ENCODE results near the gene MGMT. TPM values are rescaled to one million over a fixed set of nuclear protein-coding genes. Genes with fewer than 3 reads are reported as not detected.

The MGMT gene
- total and polyA plus RNA-seq, 2 experiments from 2014 or later, result 19.3 to 21.9 TPM

DNA sequence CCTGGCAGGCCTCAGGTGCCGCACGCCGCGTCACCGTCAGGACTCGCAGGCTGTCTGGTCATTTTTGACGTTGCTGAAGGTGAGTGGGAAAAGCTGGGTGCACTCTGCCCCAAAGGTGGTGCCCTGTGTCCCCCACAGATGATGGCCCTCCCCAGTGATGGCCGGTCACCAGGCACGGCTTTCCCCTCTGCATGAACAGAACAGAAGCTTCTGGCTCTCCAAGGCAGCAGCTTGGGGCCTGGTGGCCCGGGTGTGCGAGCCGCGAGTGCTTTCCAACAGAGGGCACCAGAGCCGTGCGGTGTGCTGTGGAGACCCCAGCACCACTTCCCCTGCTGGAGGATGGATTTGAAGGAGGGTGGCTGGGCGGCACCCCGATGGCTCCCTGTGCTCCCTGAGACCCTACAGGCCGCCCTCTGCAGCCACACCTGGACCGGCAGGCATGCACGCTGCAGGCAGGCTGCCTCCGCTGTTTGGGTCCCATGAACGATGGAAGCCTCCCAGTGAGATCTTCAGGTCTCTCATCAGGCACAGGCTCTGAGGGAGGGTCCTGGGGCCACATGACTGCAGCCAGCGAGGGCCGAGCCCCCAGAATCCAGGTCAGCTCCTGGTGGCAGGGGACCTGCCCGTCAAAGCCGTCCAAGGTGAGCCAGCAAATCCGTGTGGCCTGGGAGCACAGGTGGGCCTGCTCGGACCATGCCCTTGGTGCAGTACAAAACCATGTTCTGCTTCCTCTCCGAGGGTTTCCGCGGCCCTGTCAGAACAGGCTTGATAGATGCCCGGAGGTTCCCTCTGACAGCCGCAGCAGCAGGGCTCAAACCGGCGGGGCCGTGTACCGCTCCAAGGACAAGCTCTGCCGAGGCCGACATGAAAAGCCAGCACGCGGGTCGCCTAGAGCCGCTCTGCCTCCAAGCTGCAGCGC lies 301.7 kb downstream of the MGMT start:
- Mint-ChIP-seq H3K4me1 (no peaks in the 10 kb centered on the region), H3K4me3 (no peak overlapping the region), H3K9me3 (no peaks in the 10 kb centered on the region), H3K27ac (no peak overlapping the region), H3K27me3 (ENCODE audit: insufficient read depth, low read depth, poor library complexity) (no peaks in the 10 kb centered on the region), H3K36me3 (ENCODE audit: low read depth) (no peaks in the 10 kb centered on the region)
- H3K4me1 ChIP-seq (ENCODE audit: insufficient read depth), result no peaks in the 10 kb centered on the region
- H4K20me1 ChIP-seq (replicated peaks; ENCODE audit: insufficient read depth), result no peaks in the 10 kb centered on the region
- H3K79me2 ChIP-seq (replicated peaks; ENCODE audit: insufficient read depth), result no peaks in the 10 kb centered on the region
- H2AFZ ChIP-seq, result no peak overlapping the region
- H3K4me2 ChIP-seq, result no peak overlapping the region
- no peaks in the 10 kb centered on the region for H3K36me3 ChIP-seq (ENCODE audit: insufficient read depth)
- H3K27me3 ChIP-seq (ENCODE audit: insufficient read depth), result no peaks in the 10 kb centered on the region
- no peaks in the 10 kb centered on the region for H3F3A ChIP-seq (replicated peaks; ENCODE audit: low read depth)
- H3K4me3 ChIP-seq, result no peak overlapping the region
- TF ChIP-seq, protein P1, sequence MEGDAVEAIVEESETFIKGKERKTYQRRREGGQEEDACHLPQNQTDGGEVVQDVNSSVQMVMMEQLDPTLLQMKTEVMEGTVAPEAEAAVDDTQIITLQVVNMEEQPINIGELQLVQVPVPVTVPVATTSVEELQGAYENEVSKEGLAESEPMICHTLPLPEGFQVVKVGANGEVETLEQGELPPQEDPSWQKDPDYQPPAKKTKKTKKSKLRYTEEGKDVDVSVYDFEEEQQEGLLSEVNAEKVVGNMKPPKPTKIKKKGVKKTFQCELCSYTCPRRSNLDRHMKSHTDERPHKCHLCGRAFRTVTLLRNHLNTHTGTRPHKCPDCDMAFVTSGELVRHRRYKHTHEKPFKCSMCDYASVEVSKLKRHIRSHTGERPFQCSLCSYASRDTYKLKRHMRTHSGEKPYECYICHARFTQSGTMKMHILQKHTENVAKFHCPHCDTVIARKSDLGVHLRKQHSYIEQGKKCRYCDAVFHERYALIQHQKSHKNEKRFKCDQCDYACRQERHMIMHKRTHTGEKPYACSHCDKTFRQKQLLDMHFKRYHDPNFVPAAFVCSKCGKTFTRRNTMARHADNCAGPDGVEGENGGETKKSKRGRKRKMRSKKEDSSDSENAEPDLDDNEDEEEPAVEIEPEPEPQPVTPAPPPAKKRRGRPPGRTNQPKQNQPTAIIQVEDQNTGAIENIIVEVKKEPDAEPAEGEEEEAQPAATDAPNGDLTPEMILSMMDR (conservative IDR thresholded peaks at IDR 0.05; ENCODE audit: low read depth in 2 of 2), result peak; percentile 51 to 83
- TF ChIP-seq, protein P2, sequence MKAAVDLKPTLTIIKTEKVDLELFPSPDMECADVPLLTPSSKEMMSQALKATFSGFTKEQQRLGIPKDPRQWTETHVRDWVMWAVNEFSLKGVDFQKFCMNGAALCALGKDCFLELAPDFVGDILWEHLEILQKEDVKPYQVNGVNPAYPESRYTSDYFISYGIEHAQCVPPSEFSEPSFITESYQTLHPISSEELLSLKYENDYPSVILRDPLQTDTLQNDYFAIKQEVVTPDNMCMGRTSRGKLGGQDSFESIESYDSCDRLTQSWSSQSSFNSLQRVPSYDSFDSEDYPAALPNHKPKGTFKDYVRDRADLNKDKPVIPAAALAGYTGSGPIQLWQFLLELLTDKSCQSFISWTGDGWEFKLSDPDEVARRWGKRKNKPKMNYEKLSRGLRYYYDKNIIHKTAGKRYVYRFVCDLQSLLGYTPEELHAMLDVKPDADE (IDR thresholded peaks at IDR 0.05), result no peak
- H3K9me2 ChIP-seq (ENCODE audit: insufficient read depth), result no peaks in the 10 kb centered on the region
- peak; percentile 87 for DNase-seq (ENCODE audit: low spot score)
- H3K27ac ChIP-seq (ENCODE audit: low read depth), result no peak overlapping the region
- ATAC-seq, result peak; percentile 96

DNA sequence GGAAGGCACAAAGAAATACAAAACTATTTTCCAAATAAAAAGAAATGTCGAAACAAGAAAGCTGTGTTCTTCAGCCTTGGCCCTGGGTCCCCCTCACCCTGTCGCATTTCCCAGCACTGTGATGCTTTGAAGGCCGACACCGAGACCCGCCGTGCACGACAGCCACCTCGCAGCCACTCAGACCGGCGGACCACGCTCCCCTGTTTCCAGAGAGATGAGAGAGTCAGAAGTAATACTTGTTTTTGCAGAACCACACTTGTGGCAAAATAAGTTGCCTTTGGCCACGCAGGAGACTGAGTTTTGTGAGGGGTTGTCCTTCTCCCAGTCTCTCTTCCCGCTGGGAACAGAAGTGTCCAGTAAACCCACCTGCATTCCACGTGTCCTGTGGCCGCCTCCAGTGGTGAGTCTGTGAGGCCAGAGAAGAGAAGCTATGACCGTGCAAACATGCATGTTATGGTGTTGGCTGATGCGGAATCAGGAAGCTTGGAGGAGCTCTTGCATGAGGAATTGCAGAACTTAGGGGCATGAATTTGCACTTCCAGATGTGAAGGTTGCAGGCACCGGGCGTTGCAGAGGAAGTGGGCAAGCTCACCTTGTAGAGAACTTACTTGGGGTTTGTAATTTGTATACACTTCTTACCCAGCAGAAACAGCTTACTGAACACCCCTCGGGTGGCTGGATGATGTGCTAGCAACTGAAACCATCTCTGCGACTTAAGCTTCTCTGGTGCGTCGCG lies 302.5 kb downstream of the MGMT start:
- H3K4me1 ChIP-seq (ENCODE audit: insufficient read depth), result no peaks in the 10 kb centered on the region
- no peaks in the 10 kb centered on the region for H3K36me3 Mint-ChIP-seq (ENCODE audit: low read depth)
- H3K27me3 ChIP-seq (ENCODE audit: insufficient read depth), result no peaks in the 10 kb centered on the region
- H3K4me2 ChIP-seq, result no peak overlapping the region
- H3K27ac Mint-ChIP-seq, result no peak overlapping the region
- H3K9me3 Mint-ChIP-seq, result no peaks in the 10 kb centered on the region
- no peaks in the 10 kb centered on the region for H3K36me3 ChIP-seq (ENCODE audit: insufficient read depth)
- no peak overlapping the region for H3K4me3 Mint-ChIP-seq
- no peaks in the 10 kb centered on the region for H3K79me2 ChIP-seq (replicated peaks; ENCODE audit: insufficient read depth)
- ATAC-seq (no peak), DNase-seq (ENCODE audit: low spot score) (no peak)
- no peak overlapping the region for H3K27ac ChIP-seq (ENCODE audit: low read depth)
- H4K20me1 ChIP-seq (replicated peaks; ENCODE audit: insufficient read depth), result no peaks in the 10 kb centered on the region
- H3K4me3 ChIP-seq, result no peak overlapping the region
- H2AFZ ChIP-seq, result no peak overlapping the region
- no peaks in the 10 kb centered on the region for H3K9me2 ChIP-seq (ENCODE audit: insufficient read depth)
- no peaks in the 10 kb centered on the region for H3K27me3 Mint-ChIP-seq (ENCODE audit: insufficient read depth, low read depth, poor library complexity)
- no peaks in the 10 kb centered on the region for H3K4me1 Mint-ChIP-seq
- H3F3A ChIP-seq (replicated peaks; ENCODE audit: low read depth), result no peaks in the 10 kb centered on the region
- TF ChIP-seq, protein P3, sequence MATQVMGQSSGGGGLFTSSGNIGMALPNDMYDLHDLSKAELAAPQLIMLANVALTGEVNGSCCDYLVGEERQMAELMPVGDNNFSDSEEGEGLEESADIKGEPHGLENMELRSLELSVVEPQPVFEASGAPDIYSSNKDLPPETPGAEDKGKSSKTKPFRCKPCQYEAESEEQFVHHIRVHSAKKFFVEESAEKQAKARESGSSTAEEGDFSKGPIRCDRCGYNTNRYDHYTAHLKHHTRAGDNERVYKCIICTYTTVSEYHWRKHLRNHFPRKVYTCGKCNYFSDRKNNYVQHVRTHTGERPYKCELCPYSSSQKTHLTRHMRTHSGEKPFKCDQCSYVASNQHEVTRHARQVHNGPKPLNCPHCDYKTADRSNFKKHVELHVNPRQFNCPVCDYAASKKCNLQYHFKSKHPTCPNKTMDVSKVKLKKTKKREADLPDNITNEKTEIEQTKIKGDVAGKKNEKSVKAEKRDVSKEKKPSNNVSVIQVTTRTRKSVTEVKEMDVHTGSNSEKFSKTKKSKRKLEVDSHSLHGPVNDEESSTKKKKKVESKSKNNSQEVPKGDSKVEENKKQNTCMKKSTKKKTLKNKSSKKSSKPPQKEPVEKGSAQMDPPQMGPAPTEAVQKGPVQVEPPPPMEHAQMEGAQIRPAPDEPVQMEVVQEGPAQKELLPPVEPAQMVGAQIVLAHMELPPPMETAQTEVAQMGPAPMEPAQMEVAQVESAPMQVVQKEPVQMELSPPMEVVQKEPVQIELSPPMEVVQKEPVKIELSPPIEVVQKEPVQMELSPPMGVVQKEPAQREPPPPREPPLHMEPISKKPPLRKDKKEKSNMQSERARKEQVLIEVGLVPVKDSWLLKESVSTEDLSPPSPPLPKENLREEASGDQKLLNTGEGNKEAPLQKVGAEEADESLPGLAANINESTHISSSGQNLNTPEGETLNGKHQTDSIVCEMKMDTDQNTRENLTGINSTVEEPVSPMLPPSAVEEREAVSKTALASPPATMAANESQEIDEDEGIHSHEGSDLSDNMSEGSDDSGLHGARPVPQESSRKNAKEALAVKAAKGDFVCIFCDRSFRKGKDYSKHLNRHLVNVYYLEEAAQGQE (IDR thresholded peaks at IDR 0.05; ENCODE audit: unreplicated experiment), result no peak
- TF ChIP-seq NANOG (IDR thresholded peaks at IDR 0.05; ENCODE audit: borderline replicate concordance) (no peak), POLR2AphosphoS5 (IDR thresholded peaks at IDR 0.05; ENCODE audit: low read depth) (no peak), EZH2phosphoT487 (IDR thresholded peaks at IDR 0.05; ENCODE audit: unreplicated experiment) (no peak), ZNF114 (CRISPR knock-in tag; IDR thresholded peaks at IDR 0.05) (no peak)
